Activated B cell treated with CpG ODN at 0.5 μM for 24 hours (primary cell): ENCODE results near the gene TLR4. TPM values are rescaled to one million over a fixed set of nuclear protein-coding genes. Genes with fewer than 3 reads are reported as not detected.

ENCODE experiments used
- ATAC-seq: fragments of 200-7000 bp; cut with Tn5 transposase; one replicate; pipeline ENCODE4 v1.10.0; 2021; ENCODE audit warnings: low read depth, mild to moderate bottlenecking, moderate library complexity
- CTCF ChIA-PET: fragments of 350-600 bp; sonication (Branson Sonifier 250); formaldehyde crosslinking; loops from one replicate; lab custom pipeline; 2021; ENCODE audit warnings: antibody characterized with exemption; lab: Charles Lee
- POLR2A ChIA-PET: fragments of 350-600 bp; sonication (Branson Sonifier 250); formaldehyde crosslinking; loops from one replicate; lab custom pipeline; 2021; ENCODE audit warnings: antibody characterized with exemption; lab: Charles Lee
- DNase-seq: peaks from one replicate; pipeline ENCODE4 v3.0.0; 2022
- H3K27ac Mint-ChIP-seq: one replicate; pipeline ENCODE4 v1.8.0; 2020; ENCODE audit warnings: mixed read lengths
- H3K27me3 Mint-ChIP-seq: one replicate; pipeline ENCODE4 v1.8.0; 2021; ENCODE audit warnings: mixed read lengths
- H3K36me3 Mint-ChIP-seq: one replicate; pipeline ENCODE4 v1.8.0; 2021; ENCODE audit warnings: low read depth, mixed read lengths
- H3K4me1 Mint-ChIP-seq: one replicate; pipeline ENCODE4 v1.8.0; 2021; ENCODE audit warnings: mixed read lengths
- H3K4me3 Mint-ChIP-seq: one replicate; pipeline ENCODE4 v1.8.0; 2020; ENCODE audit warnings: mild to moderate bottlenecking, mixed read lengths
- H3K9me3 Mint-ChIP-seq: one replicate; pipeline ENCODE4 v1.8.0; 2020; ENCODE audit warnings: mixed read lengths
- CTCF ChIP-seq: fragments of 200-600 bp; IDR thresholded peaks from one replicate; pipeline ENCODE4 v1.8.0; 2022; ENCODE audit warnings: antibody characterized with exemption, mild to moderate bottlenecking
- intact Hi-C: fragments of 100-400 bp; cut with micrococcal nuclease; formaldehyde crosslinking; loops from one replicate; pipeline ENCODE4 v1.15.1; 2024
- total RNA-seq: library from RNA; stranded (reverse); gene quantifications from 2 replicates; pipeline ENCODE4 v1.2.3, GENCODE V29; 2022

The TLR4 gene
- total RNA-seq, 1 donor from 2014 or later: 2.2 TPM

GRCh38 chr9:117739624-117740347 is 35.6 kb downstream of the TLR4 start:
- no peak for DNase-seq
- TF ChIP-seq CTCF: no peak
- Mint-ChIP-seq H3K27me3 (peaks cover 18% of the 10 kb centered on the region), H3K27ac (no peak overlapping the region), H3K9me3 (no peaks in the 10 kb centered on the region), H3K36me3 (no peaks in the 10 kb centered on the region), H3K4me3 (no peak overlapping the region), H3K4me1 (peaks cover 7% of the 10 kb centered on the region)
- no peak for ATAC-seq
- intact Hi-C loops: no loop called here
- ChIA-PET POLR2A (no interaction called here), CTCF (no interaction called here)

GRCh38 chr9:117742131-117742530 is 37.9 kb downstream of the TLR4 start:
- POLR2A ChIA-PET: no interaction called here
- DNase-seq: no peak
- peaks cover 33% of the 10 kb centered on the region for H3K27me3 Mint-ChIP-seq
- no peak overlapping the region for H3K27ac Mint-ChIP-seq
- H3K4me1 Mint-ChIP-seq: peaks cover 10% of the 10 kb centered on the region
- no peaks in the 10 kb centered on the region for H3K36me3 Mint-ChIP-seq
- no peak overlapping the region for H3K4me3 Mint-ChIP-seq
- ATAC-seq: no peak
- H3K9me3 Mint-ChIP-seq: no peaks in the 10 kb centered on the region
- intact Hi-C loops: no loop called here
- no peak for TF ChIP-seq CTCF
- CTCF ChIA-PET: no interaction called here

GRCh38 chr9:117744369-117744768 is 40.2 kb downstream of the TLR4 start:
- peaks cover 10% of the 10 kb centered on the region for H3K4me1 Mint-ChIP-seq
- no peak for ATAC-seq

GRCh38 chr9:117744856-117745389 is 40.7 kb downstream of the TLR4 start:
- no peaks in the 10 kb centered on the region for H3K9me3 Mint-ChIP-seq
- ATAC-seq (no peak), DNase-seq (no peak)
- no peak for TF ChIP-seq CTCF
- peak overlapping the region; percentile 33 for H3K4me3 Mint-ChIP-seq
- CTCF ChIA-PET: no interaction called here
- H3K36me3 Mint-ChIP-seq: no peaks in the 10 kb centered on the region
- intact Hi-C loops: no loop called here
- H3K4me1 Mint-ChIP-seq: peaks cover 10% of the 10 kb centered on the region
- POLR2A ChIA-PET: interaction anchor here (1.3 kb wide), 1 partner anchor 27 kb away, joined by 3 read pairs; no protein-coding TSS in a partner anchor
- peaks cover 33% of the 10 kb centered on the region for H3K27me3 Mint-ChIP-seq
- H3K27ac Mint-ChIP-seq: peak overlapping the region; percentile 47

More at GRCh38 chr9:117744369-117744768, 40.2 kb downstream of the TLR4 start:
- ChIA-PET POLR2A (interaction anchor here (1.3 kb wide), 1 partner anchor 26 kb away, joined by 3 read pairs; no protein-coding TSS in a partner anchor), CTCF (interaction anchor here (0.8 kb wide), 1 partner anchor 38 kb away, joined by 3 read pairs; no protein-coding TSS in a partner anchor)
- H3K36me3 Mint-ChIP-seq: no peaks in the 10 kb centered on the region
- no peaks in the 10 kb centered on the region for H3K9me3 Mint-ChIP-seq
- no peak overlapping the region for H3K4me3 Mint-ChIP-seq
- H3K27me3 Mint-ChIP-seq: peaks cover 33% of the 10 kb centered on the region
- DNase-seq: no peak
- intact Hi-C loops: no loop called here
- TF ChIP-seq CTCF: no peak
- H3K27ac Mint-ChIP-seq: no peak overlapping the region

- POLR2A ChIA-PET: no interaction called here
- H3K4me3 Mint-ChIP-seq: no peak overlapping the region
- no peak for DNase-seq
- intact Hi-C loops: no loop called here
- H3K9me3 Mint-ChIP-seq: no peaks in the 10 kb centered on the region
- peaks cover 33% of the 10 kb centered on the region for H3K27me3 Mint-ChIP-seq
- CTCF ChIA-PET: no interaction called here
- peaks cover 10% of the 10 kb centered on the region for H3K4me1 Mint-ChIP-seq
- ATAC-seq: no peak
- no peak overlapping the region for H3K27ac Mint-ChIP-seq
- no peak for TF ChIP-seq CTCF
- no peaks in the 10 kb centered on the region for H3K36me3 Mint-ChIP-seq
Measured at GRCh38 chr9:117745598-117745997, 41.4 kb downstream of the TLR4 start.
